ENCODE measurements around the gene COL27A1. TPM values are rescaled to one million over a fixed set of nuclear protein-coding genes. Genes with fewer than 3 reads are reported as not detected.

COL27A1 gene
- total RNA-seq, 1 donor from 2014 or later = 13.7 TPM

GRCh38 chr9:114138552-114138971 lies 16.8 kb upstream of the COL27A1 start:
- Histone ChIP-seq H3K4me1 (peaks cover 18% of the 10 kb centered on the region), H3K27me3 (no peaks in the 10 kb centered on the region), H3K27ac (peak overlapping the region; percentile 36), H3K36me3 (no peaks in the 10 kb centered on the region), H3K9me3 (no peaks in the 10 kb centered on the region), H3K4me3 (no peak overlapping the region)
- TF ChIP-seq CTCF (IDR thresholded peaks at IDR 0.05) = no peak
- no peak for ATAC-seq
- no peak for DNase-seq
- intact Hi-C loops (cut with DNase I) = no loop called here

DNA sequence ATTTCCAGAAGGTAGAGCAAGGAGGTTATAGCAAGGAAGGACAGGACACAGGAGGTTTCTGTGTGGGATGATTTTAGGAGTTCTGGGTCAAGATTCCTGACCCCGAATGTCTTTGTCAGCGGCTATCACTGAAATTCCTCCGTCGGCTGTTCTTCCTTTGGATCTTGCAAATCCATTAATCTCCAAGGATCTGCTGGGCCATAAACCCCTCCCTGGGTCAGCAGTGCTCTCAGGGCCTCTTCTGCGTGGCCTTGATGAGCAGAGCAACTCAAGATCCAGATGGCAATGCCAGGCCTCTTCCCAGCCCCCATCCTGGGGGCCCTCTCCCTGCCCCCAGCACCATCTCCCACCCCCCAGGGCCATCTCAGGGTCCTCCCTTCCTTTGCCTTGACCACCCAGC lies 16.3 kb upstream of the COL27A1 start:
- H3K4me1 ChIP-seq = peaks cover 18% of the 10 kb centered on the region
- DNase-seq (no peak), ATAC-seq (no peak)
- intact Hi-C loops (cut with DNase I) = no loop called here
- no peak for TF ChIP-seq CTCF (IDR thresholded peaks at IDR 0.05)
- peak overlapping the region; percentile 6 for H3K27ac ChIP-seq
- no peaks in the 10 kb centered on the region for H3K27me3 ChIP-seq
- H3K4me3 ChIP-seq = no peak overlapping the region
- no peaks in the 10 kb centered on the region for H3K36me3 ChIP-seq
- H3K9me3 ChIP-seq = no peaks in the 10 kb centered on the region

DNA sequence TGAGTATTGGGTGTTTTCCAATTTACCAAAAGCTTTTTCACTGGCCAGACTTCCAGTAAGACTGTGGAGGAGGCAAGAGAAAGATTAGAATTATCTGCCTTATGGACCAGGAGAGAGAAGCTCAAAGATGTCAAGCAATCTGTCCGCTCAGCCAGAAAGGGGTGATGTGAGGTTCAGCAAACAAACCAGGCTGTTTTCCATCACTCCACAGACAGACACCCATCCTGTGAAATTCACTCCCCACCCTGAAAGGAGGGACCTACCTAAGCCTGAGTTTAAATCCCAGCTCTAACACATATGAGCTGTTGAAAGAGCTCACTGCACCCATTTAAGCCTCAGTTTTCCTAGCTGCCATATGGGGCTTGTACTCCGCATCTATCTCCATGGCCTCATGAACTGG lies 14.9 kb upstream of the COL27A1 start:
- no peak for DNase-seq
- Histone ChIP-seq H3K36me3 (no peaks in the 10 kb centered on the region), H3K4me1 (peaks cover 18% of the 10 kb centered on the region), H3K4me3 (no peak overlapping the region), H3K9me3 (no peaks in the 10 kb centered on the region), H3K27me3 (no peaks in the 10 kb centered on the region), H3K27ac (no peak overlapping the region)
- no peak for ATAC-seq
- intact Hi-C loops (cut with DNase I) = no loop called here
- no peak for TF ChIP-seq CTCF (IDR thresholded peaks at IDR 0.05)

DNA sequence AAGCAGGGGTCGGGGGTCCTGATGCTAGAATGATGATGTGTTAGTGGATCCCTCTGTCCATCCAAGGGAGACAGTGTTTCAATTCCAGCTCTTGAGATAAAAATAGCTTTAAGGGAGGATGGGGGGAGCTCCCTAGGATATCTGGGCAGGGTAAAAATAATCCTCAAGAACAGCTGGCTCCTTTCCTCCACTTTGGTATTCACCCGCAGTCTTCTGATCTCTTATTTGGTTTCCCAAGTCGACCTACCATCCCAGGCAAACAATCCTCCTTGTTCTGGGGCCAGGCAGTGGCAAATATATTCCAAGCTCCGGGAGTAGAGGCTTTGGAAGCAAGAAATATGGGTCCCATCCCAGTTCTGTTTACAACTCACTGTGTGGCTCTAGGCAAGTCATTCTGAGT lies 14.5 kb upstream of the COL27A1 start:
- TF ChIP-seq CTCF (IDR thresholded peaks at IDR 0.05) = no peak
- ATAC-seq (no peak), DNase-seq (no peak)
- intact Hi-C loops (cut with DNase I) = no loop called here
- H3K4me1 ChIP-seq = peaks cover 18% of the 10 kb centered on the region
- no peak overlapping the region for H3K4me3 ChIP-seq
- H3K36me3 ChIP-seq = no peaks in the 10 kb centered on the region
- no peaks in the 10 kb centered on the region for H3K9me3 ChIP-seq
- H3K27me3 ChIP-seq = no peaks in the 10 kb centered on the region
- H3K27ac ChIP-seq = no peak overlapping the region

DNA sequence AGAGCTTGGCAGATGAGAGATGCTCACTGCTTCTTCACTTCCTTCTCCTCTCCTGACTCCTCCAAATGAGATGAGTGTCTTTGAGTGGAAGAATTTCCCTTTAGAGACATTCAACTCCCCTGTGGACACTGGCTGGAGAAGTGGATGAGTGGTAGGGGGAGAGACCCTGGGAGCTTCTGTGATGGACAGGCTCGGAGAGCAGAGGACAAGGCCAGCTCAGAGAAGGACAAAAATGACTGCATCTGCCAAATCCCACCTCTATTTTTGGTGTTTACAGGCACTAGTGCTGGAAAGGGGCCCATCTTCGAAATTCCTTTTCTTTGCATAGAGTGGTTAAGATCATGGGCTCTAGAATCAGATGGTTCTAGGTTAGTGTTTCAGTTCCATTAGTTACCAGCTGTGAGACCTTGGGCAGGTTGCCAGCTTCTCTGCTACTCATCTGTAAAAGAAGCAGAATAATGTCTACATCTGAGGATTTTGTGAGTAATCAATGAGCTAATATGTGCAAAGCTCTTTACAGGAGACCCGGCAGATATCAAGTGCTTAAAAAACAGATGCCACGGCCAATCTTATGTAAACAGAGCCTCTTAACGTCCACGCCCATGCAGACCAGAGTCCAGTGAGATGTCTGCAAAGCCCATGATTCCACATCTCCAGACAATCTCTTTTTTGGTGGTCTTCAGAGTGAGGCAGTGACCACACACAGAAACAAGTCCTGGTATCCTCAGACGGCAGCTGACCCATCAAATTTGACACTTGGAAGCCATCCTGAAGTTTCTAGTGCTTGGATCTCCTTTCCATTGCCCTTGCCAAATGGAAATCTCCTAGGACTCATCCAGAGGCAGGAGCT lies 13.6 kb upstream of the COL27A1 start:
- no peak overlapping the region for H3K4me3 ChIP-seq
- no peaks in the 10 kb centered on the region for H3K9me3 ChIP-seq
- no peaks in the 10 kb centered on the region for H3K27me3 ChIP-seq
- ATAC-seq (no peak), DNase-seq (no peak)
- intact Hi-C loops (cut with DNase I) = no loop called here
- peaks cover 18% of the 10 kb centered on the region for H3K4me1 ChIP-seq
- H3K27ac ChIP-seq = no peak overlapping the region
- no peaks in the 10 kb centered on the region for H3K36me3 ChIP-seq
- TF ChIP-seq CTCF (IDR thresholded peaks at IDR 0.05) = no peak

Measured in upper lobe of right lung (tissue), 1 donor.